HG03460 (cell line): ENCODE measurements around the gene ABCG1.
"Not testable (repeated sequence)": the region's sequence is repeated elsewhere in the genome, so short reads cannot be mapped to it uniquely, and the experiment has no call there.

ENCODE experiments used
- ATAC-seq: cut with Tn5 transposase; IDR thresholded peaks from one replicate; pipeline ENCODE4 v1.9.1; 2021; ENCODE audit not compliant: unreplicated experiment

The ABCG1 gene

GRCh38 chr21:42288962-42289361 is 70.0 kb downstream of the ABCG1 start:
- no peak for ATAC-seq

DNA sequence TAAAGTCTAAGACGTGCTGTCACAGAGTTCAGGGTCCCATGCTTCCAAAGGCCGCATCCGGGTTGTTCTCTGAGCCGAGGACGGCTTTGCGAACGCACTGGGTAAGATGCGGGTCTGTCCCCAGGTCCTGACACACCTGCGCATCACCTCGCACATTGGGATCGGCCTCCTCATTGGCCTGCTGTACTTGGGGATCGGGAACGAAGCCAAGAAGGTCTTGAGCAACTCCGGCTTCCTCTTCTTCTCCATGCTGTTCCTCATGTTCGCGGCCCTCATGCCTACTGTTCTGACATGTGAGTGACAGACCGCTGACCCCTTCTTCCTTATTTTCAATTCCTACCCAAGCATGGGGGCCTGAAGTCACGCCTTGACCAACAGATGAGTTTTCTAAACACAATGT is 71.0 kb downstream of the ABCG1 start:
- no peak for ATAC-seq

DNA sequence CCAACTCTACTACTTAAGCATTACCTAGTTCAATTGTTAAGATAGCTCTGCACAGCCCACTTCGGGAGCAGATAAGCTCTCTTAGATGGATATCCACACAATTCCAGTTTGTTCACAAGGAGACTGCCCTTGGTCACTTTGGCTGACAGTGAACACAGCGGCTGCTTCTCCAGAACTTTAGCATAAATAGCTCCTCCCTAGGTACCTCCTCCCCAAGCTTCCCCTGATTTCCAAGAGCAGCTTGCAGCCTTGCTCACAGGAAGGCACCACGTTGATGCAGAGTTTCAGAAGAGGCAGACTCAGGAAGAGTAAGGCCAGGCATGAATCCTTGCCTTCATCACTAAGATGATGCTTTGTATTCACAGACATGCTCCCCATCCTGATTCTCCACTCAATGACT is 71.6 kb downstream of the ABCG1 start:
- no peak for ATAC-seq

GRCh38 chr21:42291003-42291750 is 72.2 kb downstream of the ABCG1 start:
- no peak for ATAC-seq

- no peak for ATAC-seq
These were observed 73.0 kb downstream of the ABCG1 start for GRCh38 chr21:42291751-42292562.

DNA sequence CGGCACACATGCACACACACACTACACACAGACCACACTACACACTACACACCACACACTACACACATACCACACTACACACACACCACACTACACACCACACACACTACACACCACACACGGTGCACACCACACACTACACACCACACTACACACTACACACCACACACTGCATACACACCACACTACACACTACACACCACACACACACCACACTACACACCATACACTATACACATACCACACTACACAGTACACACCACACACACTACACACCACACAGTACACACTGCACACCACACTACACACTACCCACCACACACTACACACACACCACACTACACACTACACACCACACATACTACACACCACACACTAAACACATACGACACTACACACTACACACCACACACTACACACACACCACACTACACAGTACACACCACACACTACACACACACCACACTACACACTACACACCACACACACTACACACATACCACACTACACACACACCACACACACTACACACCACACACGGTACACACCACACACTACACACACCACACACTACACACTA is 73.7 kb downstream of the ABCG1 start:
- not testable (repeated sequence) for ATAC-seq

DNA sequence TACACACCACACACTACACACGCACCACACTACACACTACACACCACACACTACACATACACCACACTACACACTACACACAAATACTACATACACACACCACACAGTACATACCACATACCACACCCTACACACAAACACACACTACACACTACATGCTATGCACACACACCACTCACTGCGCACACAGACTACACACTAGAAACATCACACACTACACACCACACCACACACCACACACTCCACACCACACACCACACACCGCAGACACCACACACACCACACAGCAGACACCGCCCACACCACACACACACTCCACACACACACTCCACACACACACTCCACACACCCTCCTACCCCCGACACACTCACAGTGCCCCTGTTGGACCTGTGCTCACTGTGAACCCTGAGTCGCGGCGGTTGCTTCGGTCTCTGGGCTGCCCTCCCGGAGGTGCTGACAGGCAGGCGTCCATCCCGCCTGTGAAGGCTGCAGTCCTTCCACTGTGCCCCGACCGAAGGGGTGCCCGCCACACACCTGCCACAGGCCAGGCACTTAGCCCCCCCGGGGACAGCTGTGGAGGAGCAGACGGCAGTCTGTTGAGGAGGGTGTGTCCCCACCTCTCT is 74.8 kb downstream of the ABCG1 start:
- ATAC-seq: no peak

DNA sequence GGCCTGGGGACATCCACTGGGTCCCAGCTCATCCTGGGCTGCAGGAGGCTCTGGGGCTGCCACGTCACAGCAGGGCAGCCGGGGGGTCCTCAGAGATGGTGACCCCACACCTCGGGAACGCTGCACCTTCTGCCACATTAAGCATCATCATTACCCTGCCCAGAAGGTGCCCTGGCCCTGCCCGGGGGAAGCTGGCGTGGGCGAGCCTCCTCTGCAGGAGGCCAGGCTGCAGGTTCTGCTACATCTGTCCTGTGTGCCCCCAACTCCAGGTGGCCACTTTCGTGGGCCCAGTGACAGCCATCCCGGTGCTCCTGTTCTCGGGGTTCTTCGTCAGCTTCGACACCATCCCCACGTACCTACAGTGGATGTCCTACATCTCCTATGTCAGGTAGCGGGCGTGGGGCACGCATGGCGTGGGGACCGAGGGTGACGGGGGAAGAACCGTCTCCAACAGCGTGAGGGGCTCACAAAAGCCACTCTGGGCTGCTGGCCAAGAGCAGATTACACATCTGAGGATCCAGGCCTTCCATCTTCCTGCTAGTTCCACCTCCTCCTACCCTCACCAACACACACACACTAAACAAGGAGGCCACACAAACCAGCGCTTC is 75.4 kb downstream of the ABCG1 start:
- no peak for ATAC-seq

GRCh38 chr21:42295845-42296244 is 76.9 kb downstream of the ABCG1 start:
- ATAC-seq: no peak

DNA sequence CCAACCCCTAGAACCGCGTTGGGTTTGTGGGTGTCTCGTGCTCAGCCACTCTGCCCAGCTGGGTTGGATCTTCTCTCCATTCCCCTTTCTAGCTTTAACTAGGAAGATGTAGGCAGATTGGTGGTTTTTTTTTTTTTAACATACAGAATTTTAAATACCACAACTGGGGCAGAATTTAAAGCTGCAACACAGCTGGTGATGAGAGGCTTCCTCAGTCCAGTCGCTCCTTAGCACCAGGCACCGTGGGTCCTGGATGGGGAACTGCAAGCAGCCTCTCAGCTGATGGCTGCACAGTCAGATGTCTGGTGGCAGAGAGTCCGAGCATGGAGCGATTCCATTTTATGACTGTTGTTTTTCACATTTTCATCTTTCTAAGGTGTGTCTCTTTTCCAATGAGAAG is 77.6 kb downstream of the ABCG1 start:
- no peak for ATAC-seq

GRCh38 chr21:42297377-42297776 is 78.4 kb downstream of the ABCG1 start:
- ATAC-seq: no peak

GRCh38 chr21:42298237-42298636 is 79.3 kb downstream of the ABCG1 start:
- ATAC-seq: no peak

DNA sequence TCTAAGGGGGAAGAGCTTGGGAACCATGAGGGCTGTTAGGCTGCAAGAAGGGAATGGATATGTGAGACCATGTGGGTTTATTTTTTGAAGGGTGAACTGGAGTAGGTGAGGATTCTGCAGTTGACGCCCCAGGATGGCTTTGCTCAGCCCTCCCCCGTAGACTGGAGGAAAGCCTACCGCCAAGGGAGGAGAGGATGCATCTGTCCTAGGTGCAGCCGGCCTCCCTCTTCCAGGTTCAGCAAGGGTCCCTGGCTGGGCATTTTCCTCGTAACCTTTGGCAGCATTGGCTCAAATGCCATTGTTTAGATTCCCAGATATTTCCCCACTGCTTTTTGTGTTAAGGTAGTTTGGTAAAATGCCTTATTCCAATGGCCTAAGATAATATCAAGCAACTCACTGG is 79.7 kb downstream of the ABCG1 start:
- ATAC-seq: no peak

GRCh38 chr21:42299324-42300044 is 80.5 kb downstream of the ABCG1 start:
- no peak for ATAC-seq

- no peak for ATAC-seq
These were observed 81.2 kb downstream of the ABCG1 start for GRCh38 chr21:42300045-42300583.

DNA sequence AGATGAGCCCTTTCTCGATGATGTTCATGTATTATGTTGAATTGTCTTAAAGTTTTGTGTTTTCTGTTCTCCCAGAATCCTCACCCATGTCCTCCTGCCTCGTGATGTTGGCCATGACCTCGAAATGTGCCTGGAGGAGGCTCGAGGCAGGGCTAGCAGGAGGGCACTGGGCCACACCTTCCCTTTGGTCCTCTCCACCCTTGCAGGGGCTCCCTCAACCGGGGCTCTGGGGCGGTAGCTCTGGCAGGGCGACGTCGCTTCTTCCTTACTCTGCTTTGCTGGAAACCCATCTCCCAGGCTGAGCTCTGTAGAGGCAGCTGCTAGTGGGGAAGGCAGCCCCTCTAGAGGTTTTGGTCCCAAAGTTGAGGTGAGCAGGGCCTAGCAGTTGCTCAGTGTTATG is 82.0 kb downstream of the ABCG1 start:
- ATAC-seq: no peak

DNA sequence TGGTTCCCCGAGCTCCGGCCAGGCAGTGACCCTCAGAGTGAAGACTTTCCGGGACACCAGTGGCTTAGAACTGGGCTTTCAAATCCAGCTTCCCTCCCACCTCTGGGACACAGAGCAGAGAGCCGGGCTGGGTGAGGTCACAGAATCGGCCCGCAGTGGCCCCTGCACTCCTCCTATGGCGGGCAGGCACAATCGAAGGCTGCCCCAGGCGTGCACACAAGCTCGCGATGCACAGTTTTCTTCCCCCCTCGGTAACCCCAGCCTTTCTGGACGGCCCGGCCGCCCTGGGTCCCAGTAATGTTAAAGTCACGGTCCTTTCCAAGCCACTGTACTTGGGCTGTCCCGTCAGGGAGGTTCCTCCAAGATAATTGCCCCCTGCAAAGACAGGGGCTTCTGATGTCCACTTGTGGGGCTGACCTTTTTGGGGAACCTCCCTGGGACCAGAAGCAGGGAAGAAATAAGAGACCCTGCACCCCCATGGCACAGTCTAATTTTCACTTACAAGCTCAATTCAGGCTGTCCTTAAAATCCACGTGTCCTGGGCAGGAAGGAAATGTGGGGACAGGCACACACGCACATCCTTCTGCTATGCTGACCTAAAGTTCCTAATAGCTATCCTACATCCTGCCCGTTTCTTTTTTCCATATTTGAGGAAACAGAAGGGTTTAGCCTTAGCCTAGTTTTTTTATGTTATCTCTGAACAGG is 82.6 kb downstream of the ABCG1 start:
- no peak for ATAC-seq

DNA sequence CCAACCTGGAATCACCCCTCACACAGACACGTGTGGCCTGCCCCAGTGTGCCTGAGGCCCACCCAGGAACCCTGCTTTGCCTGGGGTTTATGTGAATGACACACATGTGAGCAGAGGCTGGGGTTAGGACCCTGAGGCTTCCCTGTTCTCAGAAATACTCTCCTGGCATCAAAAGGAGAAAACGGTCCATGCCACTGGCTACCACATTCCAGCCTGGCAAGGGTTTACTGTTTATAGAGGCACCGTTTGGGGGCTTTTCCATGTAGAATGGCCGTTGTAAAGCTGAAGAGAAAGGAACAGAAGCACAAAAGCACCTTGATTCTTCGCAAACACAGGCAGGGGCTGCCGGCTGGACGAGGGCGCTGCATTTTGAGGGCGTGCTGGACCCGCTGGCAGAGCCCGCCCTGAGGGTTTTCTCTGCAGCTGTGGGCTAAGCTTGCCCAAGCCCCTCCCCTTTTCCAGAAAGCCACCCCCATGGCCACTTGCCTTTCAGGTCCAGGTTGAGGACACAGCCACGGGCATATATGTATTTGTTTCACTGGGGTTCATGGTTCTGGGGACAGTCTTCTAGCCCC is 83.2 kb downstream of the ABCG1 start:
- ATAC-seq: no peak

DNA sequence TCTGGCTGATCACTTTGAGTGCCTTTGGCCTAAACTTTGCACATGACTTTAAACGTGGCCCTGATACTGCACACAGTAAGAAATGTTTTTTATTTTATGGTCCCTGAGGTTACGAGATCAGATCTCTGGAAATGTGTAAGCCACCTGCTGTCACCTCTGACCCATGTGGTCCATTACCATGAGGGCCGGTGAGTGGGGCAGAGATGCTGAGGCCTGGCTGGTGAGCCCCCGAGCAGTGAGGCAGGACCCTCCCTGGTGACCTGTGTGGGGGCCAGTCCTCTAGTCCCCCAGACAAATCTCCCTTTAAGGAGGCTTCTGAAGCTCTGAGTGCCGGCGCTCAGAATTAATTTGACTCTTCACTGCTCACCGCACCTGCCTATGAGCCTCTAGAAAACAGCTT is 83.9 kb downstream of the ABCG1 start:
- ATAC-seq: no peak
